Cortex of kidney (tissue), 1 donor: ENCODE measurements around the gene LRPAP1.
"Not testable (repeated sequence)": the region's sequence is repeated elsewhere in the genome, so short reads cannot be mapped to it uniquely, and the experiment has no call there.

Source experiments
- DNase-seq: peaks from one replicate; lab custom pipeline; 2025; lab: John Stamatoyannopoulos, UW

Gene LRPAP1

GRCh38 chr4:3531879-3532750 lies at the start of gene LRPAP1:
Gene LRPAP1 (minus strand): TSS chr4:3532422. CDS start chr4:3532412, 10 bp downstream.
- no peak for DNase-seq

GRCh38 chr4:3581334-3582090 lies 49.3 kb upstream of the LRPAP1 start:
- DNase-seq: not testable (repeated sequence)

- not testable (repeated sequence) for DNase-seq
These were observed 48.6 kb upstream of the LRPAP1 start for GRCh38 chr4:3580859-3581258.

- DNase-seq: not testable (repeated sequence)
These were observed 46.4 kb upstream of the LRPAP1 start for GRCh38 chr4:3578527-3579144.

- DNase-seq: not testable (repeated sequence)
These were observed 45.8 kb upstream of the LRPAP1 start for GRCh38 chr4:3578052-3578451.

- DNase-seq: not testable (repeated sequence)
These were observed 45.1 kb upstream of the LRPAP1 start for GRCh38 chr4:3577208-3577892.

- not testable (repeated sequence) for DNase-seq
These were observed 44.4 kb upstream of the LRPAP1 start for GRCh38 chr4:3576533-3577207.

GRCh38 chr4:3575426-3576369 lies 43.5 kb upstream of the LRPAP1 start:
- not testable (repeated sequence) for DNase-seq

- not testable (repeated sequence) for DNase-seq
These were observed 42.6 kb upstream of the LRPAP1 start for GRCh38 chr4:3574865-3575264.

- not testable (repeated sequence) for DNase-seq
These were observed 42.1 kb upstream of the LRPAP1 start for GRCh38 chr4:3574346-3574745.

- DNase-seq: no peak
These were observed 40.9 kb upstream of the LRPAP1 start for GRCh38 chr4:3573131-3573530.

GRCh38 chr4:3572363-3572762 lies 40.1 kb upstream of the LRPAP1 start:
- DNase-seq: no peak

GRCh38 chr4:3571921-3572320 lies 39.7 kb upstream of the LRPAP1 start:
- no peak for DNase-seq

- not testable (repeated sequence) for DNase-seq
These were observed 38.7 kb upstream of the LRPAP1 start for GRCh38 chr4:3570923-3571322.

GRCh38 chr4:3569611-3570010 lies 37.4 kb upstream of the LRPAP1 start:
- not testable (repeated sequence) for DNase-seq

- not testable (repeated sequence) for DNase-seq
These were observed 34.5 kb upstream of the LRPAP1 start for GRCh38 chr4:3566701-3567100.

- DNase-seq: not testable (repeated sequence)
These were observed 34.1 kb upstream of the LRPAP1 start for GRCh38 chr4:3566301-3566700.

GRCh38 chr4:3564948-3565347 lies 32.7 kb upstream of the LRPAP1 start:
- not testable (repeated sequence) for DNase-seq

- no peak for DNase-seq
These were observed 31.2 kb upstream of the LRPAP1 start for GRCh38 chr4:3563403-3563802.

GRCh38 chr4:3562127-3562526 lies 29.9 kb upstream of the LRPAP1 start:
- DNase-seq: not testable (repeated sequence)
